Upper lobe of left lung (tissue), 6 donors: ENCODE results near the gene CCNG2. TPM values are rescaled to one million over a fixed set of nuclear protein-coding genes. Genes with fewer than 3 reads are reported as not detected.
"Not testable (repeated sequence)": the region's sequence is repeated elsewhere in the genome, so short reads cannot be mapped to it uniquely, and the experiment has no call there.

ENCODE experiments used
- ATAC-seq, 2 donors: fragments of 200-7000 bp; cut with Tn5 transposase; one replicate each; pipeline ENCODE4 v1.9.1; 2022; ENCODE audit warnings: mild to moderate bottlenecking in 2 of 2, moderate library complexity in 2 of 2; ENCODE audit not compliant: low FRiP score in 2 of 2
- DNase-seq, 2 donors: peaks; one replicate each; pipeline ENCODE4 v3.0.0-alpha.2; 2019 to 2020
- H3K27ac ChIP-seq, 4 donors: fragments of 200-600 bp; sonication (generic); one replicate each; pipeline ENCODE4 v1.5.1; 2016 to 2019
- H3K27me3 ChIP-seq, 4 donors: fragments of 200-600 bp; sonication (generic); one replicate each; pipeline ENCODE4 v1.5.1; 2017 to 2019
- H3K36me3 ChIP-seq, 4 donors: fragments of 200-600 bp; sonication (generic); one replicate each; pipeline ENCODE4 v1.5.1; 2016 to 2019
- H3K4me1 ChIP-seq, 4 donors: fragments of 200-600 bp; sonication (generic); one replicate each; pipeline ENCODE4 v1.5.1; 2018 to 2019
- H3K4me3 ChIP-seq, 4 donors: fragments of 200-600 bp; sonication (generic); one replicate each; pipeline ENCODE4 v1.5.1; 2017 to 2019; ENCODE audit warnings: mild to moderate bottlenecking in 2 of 4, moderate library complexity in 1 of 4
- H3K9me3 ChIP-seq, 4 donors: fragments of 200-600 bp; sonication (generic); one replicate each; pipeline ENCODE4 v1.5.1; 2018 to 2019
- CTCF ChIP-seq, 6 experiments: fragments of 450-650 bp in 4 of 6; fragments of 200-600 bp in 2 of 6; sonication (generic) in 2 of 6; IDR thresholded peaks; one replicate each; pipeline ENCODE4 v1.5.1; 2016 to 2019; ENCODE audit warnings: antibody characterized with exemption in 6 of 6
- EP300 ChIP-seq, 4 donors: sonication (generic); formaldehyde crosslinking; IDR thresholded peaks; one replicate each; pipeline ENCODE4 v1.5.1; 2017; ENCODE audit warnings: antibody characterized with exemption in 4 of 4, control low read depth in 2 of 4
- POLR2A ChIP-seq, 4 donors: fragments of 450-650 bp; IDR thresholded peaks; one replicate each; pipeline ENCODE4 v1.5.1; 2016 to 2017; ENCODE audit warnings: antibody characterized with exemption in 4 of 4, mild to moderate bottlenecking in 2 of 4
- POLR2AphosphoS5 ChIP-seq, 2 donors: sonication (generic); formaldehyde crosslinking; IDR thresholded peaks; one replicate each; pipeline ENCODE4 v1.5.1; 2017; ENCODE audit warnings: antibody characterized with exemption in 2 of 2
- WGBS, 2 donors: methylation state at CpG; one replicate each; pipeline ENCODE4 v1.1.5; 2017 to 2018; 5-methylcytosine and 5-hydroxymethylcytosine counted together
- total RNA-seq, 6 donors: library from RNA; depleted of rRNA in 4 of 6; stranded (reverse); fragments of >200 nt in 4 of 6; gene quantifications; one replicate each; pipeline versions ENCODE4 v1.1.0 to v1.2.1, GENCODE V29; 2016 to 2021
- donor health status: DM: no; HTN: no; CAD: no; lungs with moderate emphysema.
- donor health status: DM: no; HTN: yes; CAD: no; lungs with severe emphysema.

CCNG2 gene
- total RNA-seq, 6 donors from 2014 or later: 14.1 to 50.5 (median 27.3) TPM

GRCh38 chr4:77137448-77137847, 19.6 kb upstream of the CCNG2 start:
- not testable (repeated sequence) for H3K4me1 ChIP-seq, H3K9me3 ChIP-seq, ATAC-seq, H3K27me3 ChIP-seq, H3K36me3 ChIP-seq, H3K4me3 ChIP-seq, DNase-seq, H3K27ac ChIP-seq
- peak in 1 of 2 donors; percentile 25 for TF ChIP-seq POLR2AphosphoS5 (IDR thresholded peaks at IDR 0.05)
- WGBS, 2 donors: 30 to 56% methylated on average over 6 of the region's 6 CpGs

GRCh38 chr4:77141964-77142645, 14.9 kb upstream of the CCNG2 start:
- no peak for ATAC-seq
- Histone ChIP-seq H3K4me1 (no peaks in the 10 kb centered on the region), H3K27ac (no peak overlapping the region), H3K4me3 (no peak overlapping the region), H3K36me3 (no peaks in the 10 kb centered on the region), H3K9me3 (no peaks in the 10 kb centered on the region), H3K27me3 (no peaks in the 10 kb centered on the region)
- WGBS, 2 donors: 64 to 70% methylated on average over 6 of the region's 6 CpGs
- TF ChIP-seq CTCF (IDR thresholded peaks at IDR 0.05) (no peak), POLR2A (IDR thresholded peaks at IDR 0.05) (no peak), EP300 (IDR thresholded peaks at IDR 0.05) (no peak), POLR2AphosphoS5 (IDR thresholded peaks at IDR 0.05) (no peak)
- DNase-seq: no peak

GRCh38 chr4:77142646-77143028, 14.4 kb upstream of the CCNG2 start:
- TF ChIP-seq POLR2AphosphoS5 (IDR thresholded peaks at IDR 0.05): no peak
- TF ChIP-seq CTCF (IDR thresholded peaks at IDR 0.05): no peak
- TF ChIP-seq POLR2A (IDR thresholded peaks at IDR 0.05): no peak
- no peak for TF ChIP-seq EP300 (IDR thresholded peaks at IDR 0.05)
- ATAC-seq (no peak), DNase-seq (no peak)
- 69% methylated on average over 4 of the region's 4 CpGs for WGBS, 2 donors
- Histone ChIP-seq H3K36me3 (no peaks in the 10 kb centered on the region), H3K4me1 (no peaks in the 10 kb centered on the region), H3K9me3 (no peaks in the 10 kb centered on the region), H3K27ac (no peak overlapping the region), H3K4me3 (no peak overlapping the region), H3K27me3 (no peaks in the 10 kb centered on the region)

GRCh38 chr4:77143091-77143490, 13.9 kb upstream of the CCNG2 start:
- no peaks in the 10 kb centered on the region for H3K27me3 ChIP-seq
- H3K27ac ChIP-seq: no peak overlapping the region
- H3K4me1 ChIP-seq: no peaks in the 10 kb centered on the region
- WGBS, 2 donors: 83 to 89% methylated on average over 3 of the region's 3 CpGs
- no peaks in the 10 kb centered on the region for H3K36me3 ChIP-seq
- TF ChIP-seq POLR2A (IDR thresholded peaks at IDR 0.05) (no peak), CTCF (IDR thresholded peaks at IDR 0.05) (no peak), POLR2AphosphoS5 (IDR thresholded peaks at IDR 0.05) (no peak), EP300 (IDR thresholded peaks at IDR 0.05) (no peak)
- DNase-seq (no peak), ATAC-seq (no peak)
- no peaks in the 10 kb centered on the region for H3K9me3 ChIP-seq
- no peak overlapping the region for H3K4me3 ChIP-seq

- Histone ChIP-seq H3K27ac (no peak overlapping the region), H3K36me3 (no peaks in the 10 kb centered on the region), H3K9me3 (no peaks in the 10 kb centered on the region), H3K27me3 (no peaks in the 10 kb centered on the region), H3K4me3 (no peak overlapping the region), H3K4me1 (no peaks in the 10 kb centered on the region)
- TF ChIP-seq POLR2AphosphoS5 (IDR thresholded peaks at IDR 0.05) (no peak), POLR2A (IDR thresholded peaks at IDR 0.05) (no peak), EP300 (IDR thresholded peaks at IDR 0.05) (no peak), CTCF (IDR thresholded peaks at IDR 0.05) (no peak)
- no peak for ATAC-seq
- no peak for DNase-seq
- WGBS, 2 donors: 32 to 58% methylated on average over 1 of the region's 1 CpG
Measured at GRCh38 chr4:77145842-77146185, 11.2 kb upstream of the CCNG2 start.
